ENCODE results near the gene HVCN1. TPM values are rescaled to one million over a fixed set of nuclear protein-coding genes. Genes with fewer than 3 reads are reported as not detected.

The HVCN1 gene
- total and polyA plus RNA-seq, 2 of the 8 experiments (the other 6 are each of a cell fraction or from before 2014, with no cell fraction given), result 5.8 to 11.2 TPM

GRCh38 chr12:110680032-110680431 lies 8.9 kb downstream of the HVCN1 start (continued):
- TF ChIP-seq SIN3A (conservative IDR thresholded peaks at IDR 0.05 in 1 of 2, IDR thresholded peaks at IDR 0.05 in 1 of 2; ENCODE audit: low read depth in 1 of 2, low read length in 2 of 2), result no peak

Measured in H1 (cell line).